Measurements from ENCODE around the gene HHAT. TPM values are rescaled to one million over a fixed set of nuclear protein-coding genes. Genes with fewer than 3 reads are reported as not detected.

The HHAT gene
- total and polyA plus RNA-seq, 2 of the 4 experiments (the other 2 are of a cell fraction), result 1.7 to 2.5 TPM

DNA sequence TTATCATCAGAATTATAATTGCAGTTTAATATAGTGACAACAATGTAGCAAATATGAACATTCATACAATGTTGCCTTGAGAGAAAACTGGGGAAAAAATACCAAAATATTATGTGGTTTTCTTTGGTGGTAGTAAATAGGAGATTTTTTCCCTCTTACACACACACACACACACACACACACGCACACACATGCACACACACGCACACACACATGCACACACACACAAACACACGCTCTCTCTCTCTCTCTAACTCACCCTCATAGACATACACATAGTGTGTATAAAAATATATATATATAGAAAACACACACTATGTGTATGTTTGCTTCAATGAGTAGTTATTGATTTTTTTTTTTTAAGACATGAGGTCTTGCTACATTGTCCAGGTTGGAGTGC lies 211.6 kb downstream of the HHAT start:
- no peaks in the 10 kb centered on the region for H3K9me1 ChIP-seq (ENCODE audit: insufficient read depth, low read length)
- H3K36me3 ChIP-seq (ENCODE audit: control insufficient read depth, insufficient read depth, low read length), result no peaks in the 10 kb centered on the region
- H2BK20ac ChIP-seq (ENCODE audit: low read depth, low read length), result no peak overlapping the region
- H2AK5ac ChIP-seq (ENCODE audit: low read depth, low read length), result no peak overlapping the region
- dilution Hi-C loops (cut with HindIII; ENCODE audit: low sequenced_read_pairs, unreplicated experiment) (no loop called here), intact Hi-C loops (cut with micrococcal nuclease) (loop anchor here (5.0 kb wide), 1 partner anchor 58 kb away; no protein-coding TSS in a partner anchor), in situ Hi-C loops (cut with MboI; ENCODE audit: low sequenced_read_pairs) (no loop called here)
- no peak overlapping the region for H4K91ac ChIP-seq (ENCODE audit: insufficient read depth, low read depth, low read length)
- no TSS peak for BruUV-seq (replicated peaks)
- ChIA-PET CTCF (interaction anchor here (0.7 kb wide), 1 partner anchor 51 kb away, joined by 3 read pairs; no protein-coding TSS in a partner anchor), POLR2A (ENCODE audit: unreplicated experiment) (no interaction called here)
- no peak for TF ChIP-seq RFX5 (IDR thresholded peaks at IDR 0.05; ENCODE audit: low read depth, low read length)
- no peak for TF ChIP-seq SMC3 (IDR thresholded peaks at IDR 0.05; ENCODE audit: low read depth, low read length)
- no peak for TF ChIP-seq FOS (IDR thresholded peaks at IDR 0.05; ENCODE audit: low read depth, low read length)
- no peak for TF ChIP-seq CTCF (conservative IDR thresholded peaks at IDR 0.05; ENCODE audit: low read depth, low read length)
- no peak for TF ChIP-seq CHD1 (IDR thresholded peaks at IDR 0.05; ENCODE audit: low read depth, low read length)
- TF ChIP-seq NFE2L2 (IDR thresholded peaks at IDR 0.05; ENCODE audit: low read depth, low read length), result no peak
- TF ChIP-seq MAFK (IDR thresholded peaks at IDR 0.05; ENCODE audit: low read depth, low read length), result no peak
- TF ChIP-seq POLR2A (IDR thresholded peaks at IDR 0.05; ENCODE audit: low read depth, low read length), result no peak
- TF ChIP-seq USF2 (IDR thresholded peaks at IDR 0.05; ENCODE audit: low read depth, low read length), result no peak
- no peak for TF ChIP-seq MXI1 (IDR thresholded peaks at IDR 0.05; ENCODE audit: borderline replicate concordance, low read depth, low read length)
- TF ChIP-seq BHLHE40 (IDR thresholded peaks at IDR 0.05; ENCODE audit: low read depth, low read length), result no peak
- TF ChIP-seq CEBPB (IDR thresholded peaks at IDR 0.05; ENCODE audit: low read depth, low read length), result no peak
- TF ChIP-seq RAD21 (IDR thresholded peaks at IDR 0.05; ENCODE audit: low read length), result no peak
- no peak for TF ChIP-seq MAZ (IDR thresholded peaks at IDR 0.05; ENCODE audit: borderline replicate concordance, low read depth, low read length)
- no peak for DNase-seq
- no peak overlapping the region for H4K5ac ChIP-seq (ENCODE audit: low read depth, low read length)
- no CpG with 5 or more reads among the region's 3 CpGs for WGBS, 2 experiments (ENCODE audit: extremely low coverage in 2 of 2, insufficient read length in 1 of 2)
- no peak overlapping the region for H2BK5ac ChIP-seq (ENCODE audit: low read depth, low read length, poor library complexity, severe bottlenecking)
- ATAC-seq (ENCODE audit: low read depth), result no peak
- no peaks in the 10 kb centered on the region for H3K79me1 ChIP-seq (ENCODE audit: low read depth in 1 of 2, low read length in 2 of 2)
- no peak overlapping the region for H3K27ac ChIP-seq (ENCODE audit: insufficient read depth, low read length)
- H2BK120ac ChIP-seq (ENCODE audit: low read depth, low read length), result no peak overlapping the region
- H3K9ac ChIP-seq (ENCODE audit: low read depth, low read length), result no peak overlapping the region
- no peaks in the 10 kb centered on the region for H3K9me3 ChIP-seq (ENCODE audit: control insufficient read depth, insufficient read depth, low read length)
- no peak overlapping the region for H3K4ac ChIP-seq (ENCODE audit: low read depth, low read length)
- H3K56ac ChIP-seq (ENCODE audit: extremely low read depth, insufficient read depth, low read length), result no peak overlapping the region
- no peaks in the 10 kb centered on the region for H4K20me1 ChIP-seq (ENCODE audit: insufficient read depth, low read length)
- H3K23ac ChIP-seq (ENCODE audit: low read depth, low read length), result no peak overlapping the region
- H4K8ac ChIP-seq (ENCODE audit: low read depth in 2 of 2, low read length in 2 of 2), result no peak overlapping the region
- no peak overlapping the region for H2AFZ ChIP-seq (replicated peaks; ENCODE audit: low read length, poor library complexity)
- no peak overlapping the region for H3K4me3 ChIP-seq (ENCODE audit: insufficient read depth, low read depth, low read length)
- H3K4me2 ChIP-seq (ENCODE audit: low read depth, low read length), result no peak overlapping the region
- H2AK9ac ChIP-seq (replicated peaks; ENCODE audit: low read depth, low read length, poor library complexity), result no peak overlapping the region
- H3K18ac ChIP-seq (ENCODE audit: low read depth, low read length), result no peak overlapping the region
- H3K14ac ChIP-seq (replicated peaks; ENCODE audit: low read depth, low read length), result no peak overlapping the region
- H2BK15ac ChIP-seq (ENCODE audit: low read depth, low read length), result no peak overlapping the region
- H3K27me3 ChIP-seq (ENCODE audit: control insufficient read depth, insufficient read depth, low read length), result no peaks in the 10 kb centered on the region
- H3K4me1 ChIP-seq (ENCODE audit: control insufficient read depth, insufficient read depth, low read length), result no peaks in the 10 kb centered on the region
